ENCODE measurements around the gene GPR62. TPM values are rescaled to one million over a fixed set of nuclear protein-coding genes. Genes with fewer than 3 reads are reported as not detected.

The GPR62 gene
- total RNA-seq, 1 experiment from 2014 or later = not detected

DNA sequence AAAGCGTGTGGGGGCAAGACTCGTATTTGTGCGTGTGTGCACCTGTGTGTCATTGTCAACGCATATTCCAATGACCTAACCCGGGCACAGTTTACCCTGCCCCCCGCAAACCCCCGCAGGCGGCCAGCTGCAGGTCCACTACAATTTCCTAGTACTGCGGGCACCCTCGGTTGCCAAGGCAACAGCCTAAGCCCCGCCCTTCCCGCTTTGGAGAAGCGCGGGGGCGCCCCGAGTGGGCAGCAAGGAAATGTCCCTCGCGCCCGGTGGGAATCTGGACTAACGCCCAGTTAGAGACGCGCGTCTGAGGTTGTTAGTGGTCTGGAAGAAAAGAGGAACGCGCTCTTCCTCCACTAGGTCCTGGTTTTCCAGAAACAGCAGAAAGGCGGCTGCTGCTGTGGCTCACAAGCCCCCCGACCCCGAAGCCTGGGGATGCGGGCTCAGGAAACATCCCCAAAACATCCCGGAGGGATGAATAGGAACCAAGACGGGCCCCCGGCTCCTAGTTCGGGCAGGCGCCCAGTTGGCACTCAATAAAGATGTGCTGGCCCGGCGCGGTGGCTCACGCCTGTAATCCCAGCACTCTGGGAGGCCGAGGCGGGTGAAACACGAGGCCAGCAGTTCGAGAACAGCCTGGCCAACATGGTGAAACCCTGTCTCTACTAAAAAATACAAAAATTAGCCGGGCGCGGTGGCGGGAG lies 20.8 kb downstream of the GPR62 start:
- CTCF ChIA-PET = no interaction called here

GRCh38 chr3:51977446-51978142 lies 22.4 kb downstream of the GPR62 start:
- POLR2A ChIA-PET = no interaction called here
- DNase-seq = no peak
- H3K27me3 Mint-ChIP-seq (ENCODE audit: insufficient read depth, unreplicated experiment) = no peaks in the 10 kb centered on the region
- no peak overlapping the region for H3K4me3 Mint-ChIP-seq (ENCODE audit: unreplicated experiment)
- Histone ChIP-seq H3K4me1 (peaks cover 24% of the 10 kb centered on the region), H3K36me3 (ENCODE audit: control insufficient read depth, insufficient read depth, low read length) (no peaks in the 10 kb centered on the region), H3K4me3 (ENCODE audit: low read depth, low read length) (no peak overlapping the region), H3K9me3 (no peaks in the 10 kb centered on the region), H3K27me3 (replicated peaks; ENCODE audit: control insufficient read depth, insufficient read depth, low read length) (no peaks in the 10 kb centered on the region)
- H3K9me3 Mint-ChIP-seq (ENCODE audit: unreplicated experiment) = no peaks in the 10 kb centered on the region
- H3K27ac Mint-ChIP-seq (ENCODE audit: unreplicated experiment) = no peak overlapping the region
- CTCF ChIA-PET = interaction anchor here (0.5 kb wide), 1 partner anchor 35 kb away, joined by 3 read pairs; no protein-coding TSS in a partner anchor
- intact Hi-C loops (cut with micrococcal nuclease; ENCODE audit: unreplicated experiment) = no loop called here
- no TSS peak for BruUV-seq (replicated peaks)
- TF ChIP-seq, protein P1, sequence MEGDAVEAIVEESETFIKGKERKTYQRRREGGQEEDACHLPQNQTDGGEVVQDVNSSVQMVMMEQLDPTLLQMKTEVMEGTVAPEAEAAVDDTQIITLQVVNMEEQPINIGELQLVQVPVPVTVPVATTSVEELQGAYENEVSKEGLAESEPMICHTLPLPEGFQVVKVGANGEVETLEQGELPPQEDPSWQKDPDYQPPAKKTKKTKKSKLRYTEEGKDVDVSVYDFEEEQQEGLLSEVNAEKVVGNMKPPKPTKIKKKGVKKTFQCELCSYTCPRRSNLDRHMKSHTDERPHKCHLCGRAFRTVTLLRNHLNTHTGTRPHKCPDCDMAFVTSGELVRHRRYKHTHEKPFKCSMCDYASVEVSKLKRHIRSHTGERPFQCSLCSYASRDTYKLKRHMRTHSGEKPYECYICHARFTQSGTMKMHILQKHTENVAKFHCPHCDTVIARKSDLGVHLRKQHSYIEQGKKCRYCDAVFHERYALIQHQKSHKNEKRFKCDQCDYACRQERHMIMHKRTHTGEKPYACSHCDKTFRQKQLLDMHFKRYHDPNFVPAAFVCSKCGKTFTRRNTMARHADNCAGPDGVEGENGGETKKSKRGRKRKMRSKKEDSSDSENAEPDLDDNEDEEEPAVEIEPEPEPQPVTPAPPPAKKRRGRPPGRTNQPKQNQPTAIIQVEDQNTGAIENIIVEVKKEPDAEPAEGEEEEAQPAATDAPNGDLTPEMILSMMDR (IDR thresholded peaks at IDR 0.05; ENCODE audit: insufficient read depth in 1 of 2, low read depth in 1 of 2, low read length in 1 of 2, severe bottlenecking in 1 of 2, unreplicated experiment in 1 of 2) = no peak
- peaks cover 7% of the 10 kb centered on the region for H3K4me1 Mint-ChIP-seq (ENCODE audit: low read depth, unreplicated experiment)
- peaks cover 22% of the 10 kb centered on the region for H3K36me3 Mint-ChIP-seq (ENCODE audit: insufficient read depth, unreplicated experiment)

More for the DNA sequence above, 20.8 kb downstream of the GPR62 start:
- H3K27ac Mint-ChIP-seq (ENCODE audit: unreplicated experiment) = peak overlapping the region; percentile 74
- H3K9me3 ChIP-seq = no peaks in the 10 kb centered on the region
- no peaks in the 10 kb centered on the region for H3K36me3 ChIP-seq (ENCODE audit: control insufficient read depth, insufficient read depth, low read length)
- H3K27me3 ChIP-seq (replicated peaks; ENCODE audit: control insufficient read depth, insufficient read depth, low read length) = no peaks in the 10 kb centered on the region
- H3K9me3 Mint-ChIP-seq (ENCODE audit: unreplicated experiment) = no peaks in the 10 kb centered on the region
- no peaks in the 10 kb centered on the region for H3K27me3 Mint-ChIP-seq (ENCODE audit: insufficient read depth, unreplicated experiment)
- peak in 1 of 2 experiments; percentile 59 for DNase-seq
- POLR2A ChIA-PET = no interaction called here
- TF ChIP-seq, protein P1 (IDR thresholded peaks at IDR 0.05; ENCODE audit: insufficient read depth in 1 of 2, low read depth in 1 of 2, low read length in 1 of 2, severe bottlenecking in 1 of 2, unreplicated experiment in 1 of 2) = peak in 1 of 2 experiments; percentile 19
- peak overlapping the region; percentile 91 for H3K4me3 Mint-ChIP-seq (ENCODE audit: unreplicated experiment)
- peaks cover 7% of the 10 kb centered on the region for H3K4me1 Mint-ChIP-seq (ENCODE audit: low read depth, unreplicated experiment)
- intact Hi-C loops (cut with micrococcal nuclease; ENCODE audit: unreplicated experiment) = loop anchor here (2.0 kb wide), 1 partner anchor 23 kb away; no protein-coding TSS in a partner anchor
- H3K4me1 ChIP-seq = peaks cover 12% of the 10 kb centered on the region
- peak overlapping the region; percentile 71 for H3K4me3 ChIP-seq (ENCODE audit: low read depth, low read length)
- no TSS peak for BruUV-seq (replicated peaks)
- H3K36me3 Mint-ChIP-seq (ENCODE audit: insufficient read depth, unreplicated experiment) = peaks cover 17% of the 10 kb centered on the region

- CTCF ChIA-PET = no interaction called here
- Histone ChIP-seq H3K36me3 (ENCODE audit: control insufficient read depth, insufficient read depth, low read length) (no peaks in the 10 kb centered on the region), H3K27me3 (replicated peaks; ENCODE audit: control insufficient read depth, insufficient read depth, low read length) (no peaks in the 10 kb centered on the region), H3K4me3 (ENCODE audit: low read depth, low read length) (no peak overlapping the region), H3K4me1 (peaks cover 24% of the 10 kb centered on the region), H3K9me3 (no peaks in the 10 kb centered on the region)
- intact Hi-C loops (cut with micrococcal nuclease; ENCODE audit: unreplicated experiment) = no loop called here
- POLR2A ChIA-PET = no interaction called here
- TF ChIP-seq, protein P1 (IDR thresholded peaks at IDR 0.05; ENCODE audit: insufficient read depth in 1 of 2, low read depth in 1 of 2, low read length in 1 of 2, severe bottlenecking in 1 of 2, unreplicated experiment in 1 of 2) = no peak
- Mint-ChIP-seq H3K27ac (ENCODE audit: unreplicated experiment) (no peak overlapping the region), H3K27me3 (ENCODE audit: insufficient read depth, unreplicated experiment) (no peaks in the 10 kb centered on the region), H3K36me3 (ENCODE audit: insufficient read depth, unreplicated experiment) (peaks cover 27% of the 10 kb centered on the region), H3K4me3 (ENCODE audit: unreplicated experiment) (no peak overlapping the region), H3K9me3 (ENCODE audit: unreplicated experiment) (no peaks in the 10 kb centered on the region), H3K4me1 (ENCODE audit: low read depth, unreplicated experiment) (peaks cover 7% of the 10 kb centered on the region)
- BruUV-seq (replicated peaks) = no TSS peak
- DNase-seq = no peak
Observed at GRCh38 chr3:51978143-51978502, 22.9 kb downstream of the GPR62 start.

All from Caco-2 (cell line).